ENCODE measurements around the gene PITRM1.

Gene PITRM1

GRCh38 chr10:3207351-3207750 is 34.8 kb upstream of the PITRM1 start:
- TF ChIP-seq CTCF (conservative IDR thresholded peaks at IDR 0.05; ENCODE audit: low read depth): no peak
- ChIA-PET POLR2A (ENCODE audit: low non-redundant PET) (no interaction called here), CTCF (interaction anchor here (1.2 kb wide), 1 partner anchor 10 kb away, joined by 3 read pairs; no protein-coding TSS in a partner anchor)
- H3K27ac ChIP-seq: no peak overlapping the region
- DNase-seq (ENCODE audit: low spot score): no peak

GRCh38 chr10:3206511-3207157 is 34.1 kb upstream of the PITRM1 start:
- no peak for DNase-seq (ENCODE audit: low spot score)
- H3K27ac ChIP-seq: no peak overlapping the region
- POLR2A ChIA-PET (ENCODE audit: low non-redundant PET): no interaction called here
- CTCF ChIA-PET: interaction anchor here (1.2 kb wide), 1 partner anchor 9 kb away, joined by 3 read pairs; no protein-coding TSS in a partner anchor
- TF ChIP-seq CTCF (conservative IDR thresholded peaks at IDR 0.05; ENCODE audit: low read depth): no peak

- POLR2A ChIA-PET (ENCODE audit: low non-redundant PET): no interaction called here
- H3K27ac ChIP-seq: no peak overlapping the region
- TF ChIP-seq CTCF (conservative IDR thresholded peaks at IDR 0.05; ENCODE audit: low read depth): no peak
- CTCF ChIA-PET: no interaction called here
- no peak for DNase-seq (ENCODE audit: low spot score)
Measured at GRCh38 chr10:3203972-3204371, 31.4 kb upstream of the PITRM1 start.

GRCh38 chr10:3203016-3203811 is 30.6 kb upstream of the PITRM1 start:
- TF ChIP-seq CTCF (conservative IDR thresholded peaks at IDR 0.05; ENCODE audit: low read depth): no peak
- H3K27ac ChIP-seq: no peak overlapping the region
- DNase-seq (ENCODE audit: low spot score): no peak
- POLR2A ChIA-PET (ENCODE audit: low non-redundant PET): no interaction called here
- CTCF ChIA-PET: interaction anchor here (1.1 kb wide), 1 partner anchor 17 kb away, joined by 5 read pairs; no protein-coding TSS in a partner anchor

- H3K27ac ChIP-seq: no peak overlapping the region
- CTCF ChIA-PET: no interaction called here
- no peak for TF ChIP-seq CTCF (conservative IDR thresholded peaks at IDR 0.05; ENCODE audit: low read depth)
- no peak for DNase-seq (ENCODE audit: low spot score)
- POLR2A ChIA-PET (ENCODE audit: low non-redundant PET): no interaction called here
Measured at GRCh38 chr10:3201796-3202195, 29.2 kb upstream of the PITRM1 start.

- no peak for DNase-seq (ENCODE audit: low spot score)
- CTCF ChIA-PET: no interaction called here
- H3K27ac ChIP-seq: no peak overlapping the region
- TF ChIP-seq CTCF (conservative IDR thresholded peaks at IDR 0.05; ENCODE audit: low read depth): no peak
- POLR2A ChIA-PET (ENCODE audit: low non-redundant PET): no interaction called here
Measured at GRCh38 chr10:3199488-3199887, 26.9 kb upstream of the PITRM1 start.

Data from RWPE1 (cell line).